ENCODE measurements around the gene LIG3. TPM values are rescaled to one million over a fixed set of nuclear protein-coding genes. Genes with fewer than 3 reads are reported as not detected.

Gene LIG3
- total RNA-seq, 4 donors from 2014 or later, result 16.9 to 25.4 (median 21.5) TPM

- Histone ChIP-seq H3K4me3 (no peak overlapping the region), H3K9me3 (no peaks in the 10 kb centered on the region), H3K36me3 (peaks cover 0 to 88% of the 10 kb centered on the region in 2 donors), H3K27me3 (no peaks in the 10 kb centered on the region), H3K4me1 (no peaks in the 10 kb centered on the region), H3K27ac (no peak overlapping the region)
- intact Hi-C loops (cut with DNase I; ENCODE audit: low total_unique reads), result loop anchor here (10.0 kb wide), 1 partner anchor 255 kb away; the partner anchor contains the start of gene SLFN5
- no peak for TF ChIP-seq CTCF (IDR thresholded peaks at IDR 0.05 in 4 of 5, conservative IDR thresholded peaks at IDR 0.05 in 1 of 5)
- no peak for TF ChIP-seq POLR2A (IDR thresholded peaks at IDR 0.05)
- DNase-seq, result no peak
- in situ Hi-C loops (cut with MboI; ENCODE audit: low sequenced_read_pairs in 4 of 4), result loop anchor here in 3 of 4 donors (25.0 kb wide), 2 partner anchors 98 to 573 kb away; partner anchors contain the start of gene SLFN14 (in 2 of the 3)
- ATAC-seq, result no peak
Measured at GRCh38 chr17:34989473-34989872, 9.2 kb downstream of the LIG3 start.

- intact Hi-C loops (cut with DNase I; ENCODE audit: low total_unique reads) (no loop called here), in situ Hi-C loops (cut with MboI; ENCODE audit: low sequenced_read_pairs in 4 of 4) (loop anchor here in 3 of 4 donors (10.0 to 25.0 kb wide), 3 partner anchors 96 to 571 kb away; partner anchors contain the start of gene SLFN14 (in 2 of the 3))
- Histone ChIP-seq H3K27me3 (no peaks in the 10 kb centered on the region), H3K36me3 (peaks cover 0 to 89% of the 10 kb centered on the region in 2 donors), H3K9me3 (no peaks in the 10 kb centered on the region), H3K4me1 (no peaks in the 10 kb centered on the region), H3K27ac (no peak overlapping the region), H3K4me3 (no peak overlapping the region)
- no peak for ATAC-seq
- DNase-seq, result no peak
- TF ChIP-seq POLR2A (IDR thresholded peaks at IDR 0.05) (no peak), CTCF (IDR thresholded peaks at IDR 0.05 in 4 of 5, conservative IDR thresholded peaks at IDR 0.05 in 1 of 5) (no peak)
Measured at GRCh38 chr17:34990921-34991365, 10.6 kb downstream of the LIG3 start.

- no peak overlapping the region for H3K27ac ChIP-seq
- ATAC-seq (no peak), DNase-seq (no peak)
- in situ Hi-C loops (cut with MboI; ENCODE audit: low sequenced_read_pairs in 4 of 4) (loop anchor here in 3 of 4 donors (10.0 to 25.0 kb wide), 3 partner anchors 96 to 571 kb away; partner anchors contain the start of gene SLFN14 (in 2 of the 3)), intact Hi-C loops (cut with DNase I; ENCODE audit: low total_unique reads) (no loop called here)
- H3K36me3 ChIP-seq, result peaks cover 0 to 89% of the 10 kb centered on the region in 2 donors
- TF ChIP-seq POLR2A (IDR thresholded peaks at IDR 0.05) (no peak), CTCF (IDR thresholded peaks at IDR 0.05 in 4 of 5, conservative IDR thresholded peaks at IDR 0.05 in 1 of 5) (no peak)
- H3K9me3 ChIP-seq, result no peaks in the 10 kb centered on the region
- H3K27me3 ChIP-seq, result no peaks in the 10 kb centered on the region
- no peak overlapping the region for H3K4me3 ChIP-seq
- no peaks in the 10 kb centered on the region for H3K4me1 ChIP-seq
Measured at GRCh38 chr17:34991606-34992005, 11.3 kb downstream of the LIG3 start.

- no peak overlapping the region for H3K27ac ChIP-seq
- ATAC-seq, result no peak
- in situ Hi-C loops (cut with MboI; ENCODE audit: low sequenced_read_pairs in 4 of 4), result loop anchor here in 3 of 4 donors (10.0 to 25.0 kb wide), 3 partner anchors 94 to 569 kb away; partner anchors contain the start of gene SLFN14 (in 2 of the 3)
- no peak for DNase-seq
- no peak overlapping the region for H3K4me3 ChIP-seq
- peaks cover 6 to 9% of the 10 kb centered on the region in 2 donors for H3K4me1 ChIP-seq
- H3K9me3 ChIP-seq, result no peaks in the 10 kb centered on the region
- intact Hi-C loops (cut with DNase I; ENCODE audit: low total_unique reads), result no loop called here
- TF ChIP-seq CTCF (IDR thresholded peaks at IDR 0.05 in 4 of 5, conservative IDR thresholded peaks at IDR 0.05 in 1 of 5) (no peak), POLR2A (IDR thresholded peaks at IDR 0.05) (no peak)
- no peaks in the 10 kb centered on the region for H3K27me3 ChIP-seq
- peaks cover 0 to 93% of the 10 kb centered on the region in 2 donors for H3K36me3 ChIP-seq
Measured at GRCh38 chr17:34993031-34993430, 12.7 kb downstream of the LIG3 start.

Data from gastrocnemius medialis (tissue), 4 donors.